Neural progenitor cell (in vitro differentiated cells): ENCODE results near the gene FGFBP2. TPM values are rescaled to one million over a fixed set of nuclear protein-coding genes. Genes with fewer than 3 reads are reported as not detected.

ENCODE experiments used
- DNase-seq: peaks from one replicate; pipeline ENCODE4 v3.0.0-alpha.2; 2016; ENCODE audit warnings: low spot score
- H2AFZ ChIP-seq: fragments of 200-600 bp; sonication (generic); replicated peaks from 2 replicates; pipeline ENCODE4 v1.6.1; 2016; ENCODE audit warnings: antibody characterized with exemption
- H3F3A ChIP-seq: fragments of 200-600 bp; sonication (generic); 2 replicates; pipeline ENCODE4 v1.6.1; 2016; ENCODE audit warnings: antibody characterized with exemption, low read depth
- H3K27ac ChIP-seq: fragments of 200-600 bp; sonication (generic); 2 replicates; pipeline ENCODE4 v1.5.1; 2016; ENCODE audit warnings: mild to moderate bottlenecking
- H3K27me3 ChIP-seq: fragments of 200-600 bp; sonication (generic); 2 replicates; pipeline ENCODE4 v1.6.1; 2016; ENCODE audit warnings: mild to moderate bottlenecking, moderate library complexity
- H3K36me3 ChIP-seq: fragments of 200-600 bp; sonication (generic); 2 replicates; pipeline ENCODE4 v1.5.1; 2016
- H3K4me1 ChIP-seq: fragments of 200-600 bp; sonication (generic); 2 replicates; pipeline ENCODE4 v1.6.1; 2016; ENCODE audit warnings: mixed run types
- H3K4me2 ChIP-seq: fragments of 200-600 bp; sonication (generic); 2 replicates; pipeline ENCODE4 v1.6.1; 2016
- H3K4me3 ChIP-seq: fragments of 200-600 bp; sonication (generic); 2 replicates; pipeline ENCODE4 v1.5.1; 2016
- H3K79me2 ChIP-seq: fragments of 200-600 bp; sonication (generic); 2 replicates; pipeline ENCODE4 v1.6.1; 2016; ENCODE audit warnings: low read depth
- H3K9ac ChIP-seq: fragments of 200-600 bp; sonication (generic); 2 replicates; pipeline ENCODE4 v1.6.1; 2016
- H3K9me3 ChIP-seq: fragments of 200-600 bp; sonication (generic); 2 replicates; pipeline ENCODE4 v1.5.1; 2016; ENCODE audit warnings: low read depth
- H4K20me1 ChIP-seq: fragments of 200-600 bp; sonication (generic); 2 replicates; pipeline ENCODE4 v1.6.1; 2016; ENCODE audit warnings: low read depth
- H3K27ac Mint-ChIP-seq: 3 replicates; pipeline ENCODE4 v1.8.0; 2021; ENCODE audit warnings: mixed read lengths
- H3K27me3 Mint-ChIP-seq: 2 replicates; pipeline ENCODE4 v1.8.0; 2022; ENCODE audit warnings: low read depth, mild to moderate bottlenecking, inconsistent platforms, moderate library complexity, mixed read lengths; ENCODE audit not compliant: insufficient read depth
- H3K36me3 Mint-ChIP-seq: 3 replicates; pipeline ENCODE4 v1.8.0; 2021; ENCODE audit warnings: mixed read lengths
- H3K4me1 Mint-ChIP-seq: 3 replicates; pipeline ENCODE4 v1.8.0; 2021; ENCODE audit warnings: mixed read lengths
- H3K4me3 Mint-ChIP-seq: 3 replicates; pipeline ENCODE4 v1.8.0; 2021; ENCODE audit warnings: mild to moderate bottlenecking, moderate library complexity, mixed read lengths
- H3K9me3 Mint-ChIP-seq: 3 replicates; pipeline ENCODE4 v1.8.0; 2020; ENCODE audit warnings: mixed read lengths
- CTCF ChIP-seq: fragments of 200-600 bp; sonication (generic); IDR thresholded peaks from 2 replicates; pipeline ENCODE4 v1.5.1; 2017; ENCODE audit warnings: antibody characterized with exemption, mild to moderate bottlenecking
- EZH2 ChIP-seq: fragments of 200-600 bp; sonication (generic); IDR thresholded peaks from 2 replicates; pipeline ENCODE4 v1.6.1; 2017; ENCODE audit warnings: antibody characterized with exemption, mild to moderate bottlenecking, moderate library complexity
- EZH2phosphoT487 ChIP-seq: fragments of 200-600 bp; sonication (generic); IDR thresholded peaks from 2 replicates; pipeline ENCODE4 v1.6.1; 2017; ENCODE audit warnings: antibody characterized with exemption
- total RNA-seq: library from RNA; depleted of rRNA; stranded (reverse); fragments of >200 nt; gene quantifications from 2 replicates; pipeline ENCODE4 v1.2.3, GENCODE V29; 2015; ENCODE audit warnings: low replicate concordance

The FGFBP2 gene
- total RNA-seq, 1 donor from 2014 or later, result 1.6 TPM

GRCh38 chr4:15912961-15913630 is 49.9 kb downstream of the FGFBP2 start:
- H3K36me3 ChIP-seq, result no peaks in the 10 kb centered on the region
- TF ChIP-seq EZH2, result no peak
- no peak for TF ChIP-seq EZH2phosphoT487
- no peak for TF ChIP-seq CTCF
- H2AFZ ChIP-seq, result peak overlapping the region; percentile 48
- Mint-ChIP-seq H3K27me3 (peaks cover 3% of the 10 kb centered on the region), H3K4me3 (no peak overlapping the region), H3K4me1 (no peaks in the 10 kb centered on the region), H3K9me3 (no peaks in the 10 kb centered on the region), H3K36me3 (no peaks in the 10 kb centered on the region), H3K27ac (no peak overlapping the region)
- H3K9ac ChIP-seq, result no peak overlapping the region
- H3K27ac ChIP-seq, result no peak overlapping the region
- no peaks in the 10 kb centered on the region for H3K27me3 ChIP-seq
- no peaks in the 10 kb centered on the region for H4K20me1 ChIP-seq
- DNase-seq, result no peak
- H3K79me2 ChIP-seq, result no peaks in the 10 kb centered on the region
- H3K4me1 ChIP-seq, result no peaks in the 10 kb centered on the region
- no peak overlapping the region for H3K4me3 ChIP-seq
- H3F3A ChIP-seq, result no peaks in the 10 kb centered on the region
- H3K4me2 ChIP-seq, result no peak overlapping the region
- no peaks in the 10 kb centered on the region for H3K9me3 ChIP-seq

- Mint-ChIP-seq H3K36me3 (no peaks in the 10 kb centered on the region), H3K9me3 (no peaks in the 10 kb centered on the region), H3K27me3 (peaks cover 3% of the 10 kb centered on the region), H3K4me1 (no peaks in the 10 kb centered on the region), H3K4me3 (no peak overlapping the region), H3K27ac (no peak overlapping the region)
- Histone ChIP-seq H3K9me3 (no peaks in the 10 kb centered on the region), H3K4me1 (no peaks in the 10 kb centered on the region), H2AFZ (no peak overlapping the region), H3F3A (no peaks in the 10 kb centered on the region), H3K36me3 (no peaks in the 10 kb centered on the region), H4K20me1 (no peaks in the 10 kb centered on the region), H3K4me2 (no peak overlapping the region), H3K27me3 (no peaks in the 10 kb centered on the region), H3K27ac (no peak overlapping the region), H3K4me3 (no peak overlapping the region), H3K79me2 (no peaks in the 10 kb centered on the region), H3K9ac (no peak overlapping the region)
- DNase-seq, result no peak
- no peak for TF ChIP-seq EZH2
- no peak for TF ChIP-seq EZH2phosphoT487
- no peak for TF ChIP-seq CTCF
Observed at GRCh38 chr4:15912236-15912635, 50.7 kb downstream of the FGFBP2 start.

Other genes with a start within 250 kb of the FGFBP2 start
- 0.19 and 0.64 TPM in 2 replicates for gene CD38, start 184.8 kb downstream of the FGFBP2 start, total RNA-seq
- not detected in 2 replicates for gene FGFBP1, start 24.4 kb downstream of the FGFBP2 start, total RNA-seq
- gene PROM1, start 120.8 kb upstream of the FGFBP2 start, total RNA-seq, result 43.0 and 55.9 TPM in 2 replicates